ENCODE results near the gene FAM209A.

FAM209A gene

DNA sequence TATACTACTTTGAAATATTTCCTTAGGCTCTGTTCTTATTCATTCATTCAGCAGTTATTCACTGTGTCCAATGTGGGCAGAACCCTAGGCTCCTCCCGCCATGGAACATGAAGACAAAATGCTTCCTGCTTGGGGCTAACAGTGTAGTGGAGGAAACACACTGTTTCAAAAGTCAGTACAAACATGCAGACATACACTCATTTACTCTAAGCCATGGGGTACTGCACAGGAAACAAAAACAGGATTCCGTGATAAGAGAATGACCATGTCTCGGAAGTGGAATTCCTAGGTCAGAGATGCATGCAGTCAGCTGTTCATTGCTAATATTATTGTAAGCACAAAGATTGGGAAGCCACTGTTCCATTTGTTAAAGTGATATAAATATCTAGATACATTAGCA lies 18.4 kb upstream of the FAM209A start:
- H3K9me2 ChIP-seq (replicated peaks; ENCODE audit: low read depth, low read length), result no peaks in the 10 kb centered on the region
- TF ChIP-seq EZH2phosphoT487 (IDR thresholded peaks at IDR 0.05; ENCODE audit: borderline replicate concordance), result no peak
- TF ChIP-seq, protein P1, sequence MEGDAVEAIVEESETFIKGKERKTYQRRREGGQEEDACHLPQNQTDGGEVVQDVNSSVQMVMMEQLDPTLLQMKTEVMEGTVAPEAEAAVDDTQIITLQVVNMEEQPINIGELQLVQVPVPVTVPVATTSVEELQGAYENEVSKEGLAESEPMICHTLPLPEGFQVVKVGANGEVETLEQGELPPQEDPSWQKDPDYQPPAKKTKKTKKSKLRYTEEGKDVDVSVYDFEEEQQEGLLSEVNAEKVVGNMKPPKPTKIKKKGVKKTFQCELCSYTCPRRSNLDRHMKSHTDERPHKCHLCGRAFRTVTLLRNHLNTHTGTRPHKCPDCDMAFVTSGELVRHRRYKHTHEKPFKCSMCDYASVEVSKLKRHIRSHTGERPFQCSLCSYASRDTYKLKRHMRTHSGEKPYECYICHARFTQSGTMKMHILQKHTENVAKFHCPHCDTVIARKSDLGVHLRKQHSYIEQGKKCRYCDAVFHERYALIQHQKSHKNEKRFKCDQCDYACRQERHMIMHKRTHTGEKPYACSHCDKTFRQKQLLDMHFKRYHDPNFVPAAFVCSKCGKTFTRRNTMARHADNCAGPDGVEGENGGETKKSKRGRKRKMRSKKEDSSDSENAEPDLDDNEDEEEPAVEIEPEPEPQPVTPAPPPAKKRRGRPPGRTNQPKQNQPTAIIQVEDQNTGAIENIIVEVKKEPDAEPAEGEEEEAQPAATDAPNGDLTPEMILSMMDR (conservative IDR thresholded peaks at IDR 0.05; ENCODE audit: low read length), result no peak
- H3K4me1 ChIP-seq (ENCODE audit: insufficient read depth, low read length, poor library complexity, severe bottlenecking), result no peaks in the 10 kb centered on the region
- H3K9me3 ChIP-seq (ENCODE audit: insufficient read depth, low read depth, low read length), result no peaks in the 10 kb centered on the region
- no peaks in the 10 kb centered on the region for H3K27me3 ChIP-seq (ENCODE audit: insufficient read depth, low read length, poor library complexity, severe bottlenecking)
- no peaks in the 10 kb centered on the region for H4K20me1 ChIP-seq (ENCODE audit: insufficient read depth, low read length, poor library complexity, severe bottlenecking)
- H2AFZ ChIP-seq (ENCODE audit: low read length), result no peak overlapping the region
- H3K9ac ChIP-seq (ENCODE audit: low read depth, low read length, poor library complexity, severe bottlenecking), result no peak overlapping the region
- H3K4me3 ChIP-seq (ENCODE audit: low read length, poor library complexity, severe bottlenecking), result no peak overlapping the region
- H3K36me3 ChIP-seq (ENCODE audit: insufficient read depth, low read length), result peaks cover 4% of the 10 kb centered on the region; the same call in 1 of the 2 replicates
- H3K4me2 ChIP-seq (ENCODE audit: low read depth, low read length, poor library complexity, severe bottlenecking), result no peak overlapping the region
- peaks cover 3% of the 10 kb centered on the region; the same call in 1 of the 2 replicates for H3K79me2 ChIP-seq (ENCODE audit: insufficient read depth, low read length)
- no peaks in the 10 kb centered on the region for H3F3A ChIP-seq (ENCODE audit: low read depth)

DNA sequence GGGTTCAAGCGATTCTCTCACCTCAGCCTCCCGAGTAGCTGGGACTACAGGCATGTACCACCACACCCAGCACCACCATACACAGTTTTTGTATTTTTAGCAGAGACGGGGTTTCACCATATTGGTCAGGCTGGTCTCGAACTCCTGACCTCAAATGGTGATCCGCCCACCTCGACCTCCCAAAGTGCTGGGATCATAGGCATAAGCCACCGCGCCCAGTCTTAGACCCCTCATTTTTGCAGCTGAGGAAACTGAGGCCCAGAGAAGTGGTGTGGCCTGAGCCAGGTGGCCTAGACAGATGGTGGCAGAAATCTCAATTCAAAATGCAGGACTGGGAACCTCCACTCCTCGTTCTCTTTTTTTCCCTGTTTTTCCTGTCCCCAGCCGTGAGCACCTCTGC lies 12.6 kb upstream of the FAM209A start:
- H4K20me1 ChIP-seq (ENCODE audit: insufficient read depth, low read length, poor library complexity, severe bottlenecking), result no peaks in the 10 kb centered on the region
- no peaks in the 10 kb centered on the region for H3K27me3 ChIP-seq (ENCODE audit: insufficient read depth, low read length, poor library complexity, severe bottlenecking)
- no peaks in the 10 kb centered on the region for H3K79me2 ChIP-seq (ENCODE audit: insufficient read depth, low read length)
- H3K4me1 ChIP-seq (ENCODE audit: insufficient read depth, low read length, poor library complexity, severe bottlenecking), result no peaks in the 10 kb centered on the region
- H3F3A ChIP-seq (ENCODE audit: low read depth), result no peaks in the 10 kb centered on the region
- no peak overlapping the region for H3K9ac ChIP-seq (ENCODE audit: low read depth, low read length, poor library complexity, severe bottlenecking)
- TF ChIP-seq, protein P1 (conservative IDR thresholded peaks at IDR 0.05; ENCODE audit: low read length), result no peak
- no peak for TF ChIP-seq EZH2phosphoT487 (IDR thresholded peaks at IDR 0.05; ENCODE audit: borderline replicate concordance)
- H3K36me3 ChIP-seq (ENCODE audit: insufficient read depth, low read length), result peaks cover 39% of the 10 kb centered on the region; the same call in 1 of the 2 replicates
- no peak overlapping the region for H3K4me2 ChIP-seq (ENCODE audit: low read depth, low read length, poor library complexity, severe bottlenecking)
- H3K9me3 ChIP-seq (ENCODE audit: insufficient read depth, low read depth, low read length), result no peaks in the 10 kb centered on the region
- H3K4me3 ChIP-seq (ENCODE audit: low read length, poor library complexity, severe bottlenecking), result no peak overlapping the region
- H3K9me2 ChIP-seq (replicated peaks; ENCODE audit: low read depth, low read length), result no peaks in the 10 kb centered on the region
- H2AFZ ChIP-seq (ENCODE audit: low read length), result no peak overlapping the region

DNA sequence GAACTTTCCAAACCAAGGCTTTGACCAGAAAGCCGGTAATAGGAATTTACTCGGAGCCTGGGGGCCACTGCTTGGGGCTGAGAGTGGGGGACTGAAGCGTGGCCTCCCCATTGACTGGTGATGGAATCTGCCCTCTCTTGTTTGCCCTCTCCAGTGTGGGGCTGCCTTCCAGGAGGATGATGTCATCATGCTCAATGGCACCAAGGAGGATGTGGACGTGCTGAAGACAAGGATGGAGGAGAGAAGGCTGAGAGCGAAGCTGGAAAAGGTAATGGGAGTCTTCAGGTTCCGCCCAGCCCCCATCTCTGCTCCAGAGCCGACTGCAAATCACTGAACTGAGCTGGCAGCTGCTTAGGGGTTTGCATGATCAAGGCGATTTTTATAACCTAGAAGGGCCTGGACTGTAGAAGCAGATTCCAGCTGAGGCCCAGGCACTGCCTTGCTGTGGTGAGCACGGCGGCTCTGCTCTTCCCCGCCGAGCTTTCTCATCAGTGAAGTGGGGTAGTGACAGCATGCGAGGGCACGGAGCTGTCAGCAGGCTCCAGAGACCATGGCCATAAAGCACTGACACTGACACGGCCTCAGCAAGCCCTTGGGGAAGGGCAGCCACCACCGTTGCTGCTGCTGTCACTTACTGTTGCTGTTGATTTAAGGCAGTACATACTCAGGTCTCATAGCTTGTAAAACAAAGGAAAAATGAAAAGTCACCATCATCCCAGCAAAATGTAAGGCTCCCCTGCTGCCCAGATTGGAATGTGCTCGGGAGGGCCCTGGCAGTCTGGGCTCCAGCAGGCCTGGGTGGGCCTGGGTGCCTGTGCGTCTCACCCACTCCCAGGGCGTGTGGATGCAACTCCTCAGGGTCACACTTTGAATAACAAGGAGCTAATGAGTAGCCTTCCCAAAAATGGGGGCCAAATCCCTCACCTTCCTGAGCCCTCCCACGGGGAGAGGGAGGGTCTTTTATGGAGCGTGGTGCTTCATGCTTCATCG lies 11.1 kb upstream of the FAM209A start:
- Histone ChIP-seq H2AFZ (ENCODE audit: low read length) (no peak overlapping the region), H3K9ac (ENCODE audit: low read depth, low read length, poor library complexity, severe bottlenecking) (no peak overlapping the region), H4K20me1 (ENCODE audit: insufficient read depth, low read length, poor library complexity, severe bottlenecking) (no peaks in the 10 kb centered on the region), H3K4me3 (ENCODE audit: low read length, poor library complexity, severe bottlenecking) (no peak overlapping the region), H3K36me3 (ENCODE audit: insufficient read depth, low read length) (peaks cover 50% of the 10 kb centered on the region; the same call in 1 of the 2 replicates), H3K9me3 (ENCODE audit: insufficient read depth, low read depth, low read length) (no peaks in the 10 kb centered on the region), H3K9me2 (replicated peaks; ENCODE audit: low read depth, low read length) (no peaks in the 10 kb centered on the region), H3K27me3 (ENCODE audit: insufficient read depth, low read length, poor library complexity, severe bottlenecking) (no peaks in the 10 kb centered on the region), H3F3A (ENCODE audit: low read depth) (no peaks in the 10 kb centered on the region), H3K4me2 (ENCODE audit: low read depth, low read length, poor library complexity, severe bottlenecking) (no peak overlapping the region), H3K79me2 (ENCODE audit: insufficient read depth, low read length) (no peaks in the 10 kb centered on the region), H3K4me1 (ENCODE audit: insufficient read depth, low read length, poor library complexity, severe bottlenecking) (no peaks in the 10 kb centered on the region)
- no peak for TF ChIP-seq EZH2phosphoT487 (IDR thresholded peaks at IDR 0.05; ENCODE audit: borderline replicate concordance)
- TF ChIP-seq, protein P1 (conservative IDR thresholded peaks at IDR 0.05; ENCODE audit: low read length), result no peak

All from Loucy (cell line).